Measurements from ENCODE around the gene SYPL2. TPM values are rescaled to one million over a fixed set of nuclear protein-coding genes. Genes with fewer than 3 reads are reported as not detected.
A peak's percentile ranks its signal among the peaks of the same experiment; 100 is the strongest.

The SYPL2 gene
- total RNA-seq, 1 experiment from 2014 or later, result 0.96 TPM

DNA sequence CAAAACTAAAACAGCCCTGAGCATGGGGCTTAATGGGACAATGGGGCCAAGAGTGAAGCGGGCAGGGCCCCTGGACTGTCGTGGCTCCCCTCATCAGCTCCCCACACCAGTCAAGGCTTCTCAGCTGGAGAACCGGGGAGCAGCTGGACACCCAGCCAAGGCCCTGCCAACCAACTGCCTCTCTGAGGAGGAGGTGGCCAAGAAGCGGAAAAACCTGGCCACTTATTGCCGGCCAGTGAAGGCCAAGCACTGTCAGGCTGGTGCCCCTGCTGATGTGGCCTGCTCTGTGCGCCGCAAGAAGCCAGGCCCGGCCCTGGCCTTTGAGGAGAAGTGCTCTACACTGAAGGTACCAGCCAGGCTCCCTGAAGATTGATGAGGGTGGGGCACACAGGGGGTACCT, 25.0 kb downstream of the SYPL2 start:
- DNase-seq (ENCODE audit: low read depth), result no peak

GRCh38 chr1:109492779-109493178, 26.4 kb downstream of the SYPL2 start:
- no peak for DNase-seq (ENCODE audit: low read depth)

GRCh38 chr1:109493227-109493626, 26.9 kb downstream of the SYPL2 start:
- peak; percentile 35 for DNase-seq (ENCODE audit: low read depth)

DNA sequence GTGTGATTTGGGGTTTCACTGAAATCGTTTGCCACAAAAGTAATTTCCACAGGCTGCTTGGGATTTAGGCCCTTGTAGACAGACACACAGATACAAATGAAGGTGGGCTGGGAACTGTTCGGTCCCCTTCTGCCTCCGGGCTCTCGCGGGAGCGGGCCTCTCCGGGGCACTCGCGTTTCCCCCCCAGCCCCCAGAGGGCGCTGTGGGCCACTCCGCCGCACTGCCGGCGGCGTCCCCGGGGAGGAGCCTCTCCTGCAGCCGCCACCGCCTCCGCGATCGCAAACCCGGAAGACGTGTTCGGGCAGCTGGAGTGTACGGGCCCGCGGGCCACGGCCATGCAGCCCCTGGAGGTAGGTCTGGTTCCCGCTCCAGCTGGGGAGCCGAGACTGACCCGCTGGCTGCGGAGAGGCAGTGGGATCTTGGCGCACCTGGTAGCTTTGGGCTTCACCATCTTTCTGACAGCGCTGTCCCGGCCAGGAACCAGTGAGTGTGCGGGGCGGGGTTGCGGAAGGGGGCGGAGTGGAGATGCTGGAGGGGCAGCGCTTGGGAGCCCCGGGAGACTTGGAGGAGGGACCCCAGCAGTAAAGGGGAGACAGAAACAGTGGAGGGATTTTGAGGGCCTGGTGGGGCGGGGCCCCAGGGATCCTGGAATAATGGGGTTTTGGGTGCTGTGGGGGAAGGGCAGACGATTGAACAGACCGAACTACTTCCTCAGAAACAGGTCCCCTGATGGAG, 27.6 kb downstream of the SYPL2 start, which contains the start of gene CYB561D1:
Gene CYB561D1 (plus strand): TSS at position 290 of the 735 bp plus-strand sequence. CDS start 46 bp downstream, at position 336.
- peak; percentile 81 for DNase-seq (ENCODE audit: low read depth)

- no peak for DNase-seq (ENCODE audit: low read depth)
Observed at GRCh38 chr1:109495738-109496137, 29.4 kb downstream of the SYPL2 start.

GRCh38 chr1:109497449-109498160, 31.3 kb downstream of the SYPL2 start:
- DNase-seq (ENCODE audit: low read depth), result no peak

DNA sequence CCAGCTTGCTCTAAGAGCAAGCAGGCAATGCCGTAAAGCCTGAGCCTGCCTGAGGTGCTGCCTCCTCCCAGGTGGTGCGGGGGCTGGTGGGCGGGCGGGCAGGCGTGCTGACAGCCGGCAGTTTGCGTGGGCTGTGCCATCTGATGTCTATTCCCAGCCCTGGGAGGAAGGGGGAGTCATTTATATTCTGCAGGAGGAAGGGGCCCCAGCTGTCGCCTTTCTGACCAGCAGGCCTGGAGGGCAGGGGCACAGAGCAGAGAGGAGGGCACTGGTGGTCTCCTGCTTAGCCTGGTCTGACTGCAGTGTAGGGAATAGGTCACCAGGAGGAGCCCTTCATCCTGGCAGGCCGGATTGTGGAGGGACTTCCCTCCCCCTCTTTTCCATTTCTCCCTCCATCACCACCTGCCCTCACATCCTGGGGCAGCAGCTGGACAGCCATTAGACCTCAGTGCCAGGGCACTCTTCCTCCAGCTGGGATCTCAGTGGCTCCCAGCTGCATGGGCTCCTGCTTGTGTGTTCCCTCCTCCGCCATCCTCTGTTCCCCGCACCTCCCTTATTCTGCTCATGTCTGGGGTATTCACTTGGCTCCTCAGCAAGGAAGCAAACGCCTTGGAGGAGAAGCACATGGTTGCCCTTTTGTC, 31.9 kb downstream of the SYPL2 start:
- peak; percentile 42 for DNase-seq (ENCODE audit: low read depth)

DNA sequence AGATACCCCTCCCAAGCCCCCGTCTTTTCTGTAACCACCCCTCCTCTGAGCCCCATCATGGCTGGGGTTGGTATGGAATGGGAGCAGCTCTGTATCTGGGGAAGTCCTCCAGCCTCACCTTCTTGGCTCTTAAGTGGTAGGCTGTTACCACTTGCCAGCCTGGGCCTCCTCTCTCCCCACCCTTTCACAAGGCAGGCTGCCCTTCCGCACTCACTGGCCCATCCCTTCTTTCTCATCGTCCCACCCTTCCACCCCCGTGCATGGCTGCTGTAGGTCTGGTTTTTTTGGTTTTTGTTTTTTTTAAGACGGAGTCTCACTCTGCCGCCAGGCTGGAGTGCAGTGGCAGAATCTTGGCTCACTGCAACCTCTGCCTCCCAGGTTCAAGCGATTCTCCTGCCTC, 32.7 kb downstream of the SYPL2 start:
- DNase-seq (ENCODE audit: low read depth), result no peak

DNA sequence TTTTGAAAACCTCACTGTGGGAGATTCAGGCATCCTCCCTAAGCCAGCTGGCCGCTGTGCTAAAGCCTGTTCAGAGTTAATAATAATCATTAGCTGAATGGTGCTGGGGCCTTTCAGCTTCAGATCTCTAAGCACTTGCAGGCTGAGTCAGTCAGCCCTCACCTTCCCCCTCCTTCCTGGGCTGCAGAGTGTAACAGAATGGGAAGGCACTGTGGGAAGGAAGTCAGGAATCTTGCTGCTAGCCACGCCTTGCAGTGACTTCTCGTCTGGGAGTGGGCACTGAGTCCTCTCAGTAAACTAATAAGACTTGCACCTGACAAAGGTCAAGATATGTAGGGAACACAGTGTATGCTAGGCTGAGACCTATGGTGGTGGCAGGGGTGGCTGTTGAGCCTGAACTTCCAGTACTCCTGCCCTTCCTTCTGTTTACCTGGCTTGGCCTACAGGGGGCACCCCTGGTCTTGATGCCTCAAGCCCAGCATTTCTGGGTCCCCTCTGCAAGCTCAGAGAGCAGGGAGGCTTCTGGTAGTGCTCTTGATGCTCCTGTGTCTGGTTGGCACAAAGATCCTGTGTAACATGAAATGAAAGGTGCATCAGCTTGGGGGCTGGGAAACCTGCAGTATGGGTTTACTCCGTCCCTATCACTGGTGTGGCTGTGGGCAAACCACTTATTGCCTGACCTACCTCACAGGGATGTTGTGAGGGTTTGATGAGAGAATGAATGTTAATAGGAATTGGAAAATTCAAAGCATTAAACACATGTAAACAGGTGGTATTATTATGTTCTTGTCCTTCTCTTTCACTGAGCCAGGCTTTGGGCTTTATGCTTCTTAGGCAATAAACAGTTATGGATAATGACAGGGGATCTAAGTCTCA, 33.6 kb downstream of the SYPL2 start:
- no peak for DNase-seq (ENCODE audit: low read depth)

DNA sequence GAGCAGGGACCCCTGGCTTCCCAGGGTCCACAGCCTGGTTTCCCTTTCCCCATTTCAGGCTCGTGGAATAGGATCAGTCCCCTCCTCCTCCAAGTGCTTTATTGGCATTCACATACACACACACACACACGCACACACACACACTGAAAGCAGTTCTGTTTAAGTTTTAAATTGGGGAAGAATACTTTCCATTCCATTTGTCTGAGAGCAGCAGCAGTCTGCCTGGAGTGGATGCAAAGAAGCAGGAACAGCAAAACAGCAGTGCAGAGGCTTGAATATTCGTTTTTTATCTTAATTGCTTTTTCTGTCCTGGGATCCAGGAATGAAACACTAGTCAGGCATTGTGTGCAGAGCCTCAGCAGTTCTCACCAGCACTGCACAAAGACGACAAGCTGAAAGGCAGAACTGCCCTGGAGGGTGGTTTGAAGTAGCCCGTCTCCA, 34.6 kb downstream of the SYPL2 start:
- no peak for DNase-seq (ENCODE audit: low read depth)

GRCh38 chr1:109501644-109502363, 35.5 kb downstream of the SYPL2 start:
- DNase-seq (ENCODE audit: low read depth), result no peak

GRCh38 chr1:109502364-109502851, 36.1 kb downstream of the SYPL2 start:
- no peak for DNase-seq (ENCODE audit: low read depth)

DNA sequence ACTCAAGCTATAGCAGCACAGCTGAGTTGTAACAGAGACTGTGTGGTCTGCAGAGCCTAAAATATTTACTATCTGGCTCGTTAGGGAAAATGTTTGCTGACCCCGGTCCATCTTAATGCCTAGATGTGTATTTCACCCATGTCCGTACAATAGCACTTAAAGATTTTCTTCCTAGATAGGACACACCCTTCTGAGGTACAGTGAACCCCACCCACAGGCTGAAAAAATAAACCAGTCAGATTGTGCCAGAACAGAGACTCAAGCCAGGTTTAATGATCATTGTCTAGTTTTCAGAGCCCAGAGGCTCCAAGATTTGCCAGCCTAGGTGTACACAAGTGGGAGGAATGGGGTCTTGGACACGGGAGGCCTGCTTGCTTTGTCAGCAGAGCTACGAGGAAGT, 37.6 kb downstream of the SYPL2 start:
- no peak for DNase-seq (ENCODE audit: low read depth)

DNA sequence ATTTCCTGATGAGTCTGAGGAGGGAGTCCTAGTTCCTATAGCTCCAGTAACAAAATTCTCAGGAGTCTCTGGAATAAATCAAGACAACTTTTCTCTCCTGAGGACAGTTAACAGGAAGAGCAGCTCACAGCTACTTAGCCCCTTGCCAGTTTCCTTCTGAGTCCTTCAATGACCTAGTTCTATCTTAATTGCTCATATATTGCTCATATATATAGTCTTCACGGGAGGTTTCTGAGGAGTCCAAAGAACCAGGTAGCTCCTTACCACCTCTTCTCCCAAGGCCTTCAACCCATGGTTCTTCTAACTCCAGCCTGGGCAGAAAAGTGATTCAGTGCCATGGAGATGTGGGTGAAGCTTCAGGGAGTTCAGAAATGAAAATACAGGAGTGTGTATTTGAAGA, 38.6 kb downstream of the SYPL2 start:
- DNase-seq (ENCODE audit: low read depth), result no peak

DNA sequence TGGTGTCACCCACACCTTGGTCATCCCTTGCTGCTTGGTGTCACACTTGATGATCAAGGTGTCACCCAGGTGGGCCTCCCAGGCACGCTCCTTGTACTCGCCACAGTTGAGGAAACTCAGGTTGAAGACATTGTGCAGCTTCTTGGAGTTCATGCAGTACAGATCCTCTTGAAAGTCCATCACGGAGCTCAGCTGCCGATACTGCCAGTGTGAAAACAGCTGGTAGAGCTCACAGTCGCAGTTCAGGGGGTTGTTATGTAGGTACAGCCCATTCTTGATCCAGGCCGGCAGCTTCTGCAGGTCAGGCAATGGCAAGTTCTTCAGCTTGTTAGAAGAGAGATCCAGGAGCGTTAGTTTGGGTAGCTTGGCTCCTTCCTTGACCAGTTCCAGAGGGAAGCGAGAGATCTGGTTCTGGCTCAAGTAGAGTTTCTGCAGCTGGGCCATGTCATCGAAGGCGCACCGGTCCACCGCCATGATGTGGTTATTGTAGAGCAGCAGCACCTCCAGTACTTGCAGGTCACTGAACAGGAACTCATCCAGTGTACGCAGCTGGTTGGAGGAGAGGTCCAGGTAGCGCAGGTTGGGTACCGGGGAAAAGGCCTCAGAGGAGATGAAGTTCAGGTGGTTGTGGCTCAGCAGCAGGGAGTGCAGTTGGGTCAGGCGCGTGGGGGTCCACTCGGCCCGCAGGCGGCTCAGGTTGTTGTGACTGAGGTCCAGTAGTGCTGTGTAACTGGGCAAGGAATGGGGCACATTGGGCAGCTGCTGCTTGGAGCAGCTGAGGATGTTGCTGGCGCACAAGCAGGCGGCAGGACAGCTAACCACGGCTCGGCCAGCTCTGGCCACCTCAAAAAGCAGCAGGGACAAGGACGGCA, 41.9 kb downstream of the SYPL2 start:
- no peak for DNase-seq (ENCODE audit: low read depth)

- DNase-seq (ENCODE audit: low read depth), result no peak
Observed at GRCh38 chr1:109508873-109509175, 42.5 kb downstream of the SYPL2 start.

DNA sequence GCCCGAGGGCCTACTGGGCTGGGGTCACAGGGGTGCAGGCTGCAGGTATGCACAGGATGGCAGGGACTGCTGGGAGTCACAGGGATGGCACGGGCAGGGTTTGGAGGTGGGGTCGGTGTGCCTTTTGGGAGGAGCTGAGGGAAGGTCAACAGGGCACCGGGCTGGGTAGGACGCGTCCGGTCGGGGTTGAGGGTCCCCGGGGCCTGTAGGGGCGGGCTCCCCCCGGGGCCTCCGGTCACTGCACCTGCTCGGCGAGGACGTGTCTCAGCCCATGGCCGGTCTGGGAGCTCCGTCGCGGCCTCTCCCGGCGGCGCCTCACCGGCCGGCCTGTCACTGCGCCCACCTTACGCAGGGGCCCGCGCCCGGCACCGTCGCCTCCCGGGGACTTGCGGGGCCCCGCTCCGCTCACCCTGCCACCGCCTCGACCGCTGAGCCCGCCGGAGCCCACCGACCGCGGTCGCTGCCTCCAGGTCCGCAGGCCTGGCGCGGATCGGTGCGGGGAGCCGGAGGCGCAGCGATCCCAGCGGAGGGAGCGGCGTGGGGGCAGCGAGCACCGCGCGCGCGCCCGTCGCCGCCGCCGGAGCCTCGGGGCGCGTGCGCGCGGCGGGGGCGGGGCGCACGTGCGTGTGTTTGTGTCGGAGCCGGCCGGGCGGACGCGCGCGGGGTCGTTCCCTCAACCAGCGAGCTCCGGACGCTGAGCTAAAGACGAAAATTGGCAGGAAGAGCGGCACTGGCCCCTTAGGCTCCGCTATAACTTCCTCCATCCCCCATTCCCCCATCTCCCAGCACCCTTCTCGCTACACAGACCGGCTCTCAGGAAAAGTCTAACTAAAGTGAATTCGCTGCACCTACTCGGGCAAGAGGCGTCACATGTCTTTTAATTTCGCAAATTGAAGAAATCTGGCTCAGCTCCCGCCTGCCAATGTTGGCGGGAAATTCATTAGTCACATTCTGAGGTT, 43.1 kb downstream of the SYPL2 start, which contains the start of gene AMIGO1:
Gene AMIGO1 (minus strand): TSS at position 552 of the 959 bp plus-strand sequence. CDS start 815 bp downstream, outside the sequence.
- peak; percentile 60 for DNase-seq (ENCODE audit: low read depth)

GRCh38 chr1:109513110-109513710, 46.9 kb downstream of the SYPL2 start:
- DNase-seq (ENCODE audit: low read depth), result no peak

All from RPMI7951 (cell line).